ENCODE measurements around the gene CCSER2.

DNA sequence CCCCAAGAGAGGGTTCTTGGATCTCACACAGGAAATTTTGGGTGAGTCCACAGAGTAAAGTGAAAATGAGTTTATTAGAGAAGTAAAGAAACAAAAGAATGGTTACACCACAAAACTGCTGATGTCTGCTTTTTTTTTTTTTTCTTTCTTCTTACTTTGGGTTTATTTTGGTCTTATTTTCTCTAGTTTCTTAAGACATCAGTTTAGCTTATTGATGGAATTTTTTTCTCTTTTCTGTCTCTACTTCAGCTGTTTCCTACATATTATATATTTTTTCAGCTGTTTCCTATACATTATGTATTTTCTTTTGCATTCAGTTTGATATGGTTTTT is 166.4 kb downstream of the CCSER2 start:
- TF ChIP-seq CTCF (conservative IDR thresholded peaks at IDR 0.05; ENCODE audit: low read length) (no peak), EZH2phosphoT487 (IDR thresholded peaks at IDR 0.05; ENCODE audit: borderline replicate concordance) (no peak)

All from Loucy (cell line).